ENCODE data around the gene SPPL2C. TPM values are rescaled to one million over a fixed set of nuclear protein-coding genes. Genes with fewer than 3 reads are reported as not detected.

SPPL2C gene
- total RNA-seq, 2 experiments from 2014 or later, result not detected

DNA sequence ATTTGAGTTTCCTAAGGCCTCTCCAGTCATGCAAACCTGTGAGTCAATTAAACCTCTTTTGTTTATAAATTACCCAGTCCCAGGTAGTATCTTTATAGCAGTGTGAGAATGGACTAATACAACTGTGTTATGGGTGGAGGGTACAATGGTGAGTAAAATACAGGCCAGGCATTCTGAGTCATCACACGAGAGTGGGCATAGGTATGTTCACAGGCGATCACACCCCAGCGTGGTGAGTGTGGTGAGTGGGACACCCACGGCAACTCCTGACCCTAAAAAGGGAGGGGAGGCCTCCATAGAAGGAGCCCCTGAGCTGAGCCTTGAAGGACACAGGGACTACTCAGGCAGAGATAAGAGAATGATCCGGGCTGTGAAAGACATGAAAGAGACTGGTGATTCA, 27.0 kb downstream of the SPPL2C start:
- no peaks in the 10 kb centered on the region for H4K20me1 ChIP-seq (ENCODE audit: insufficient read depth, low read length)
- H3K79me2 ChIP-seq (ENCODE audit: insufficient read depth, low read depth, low read length), result no peaks in the 10 kb centered on the region
- TF ChIP-seq, protein P1, sequence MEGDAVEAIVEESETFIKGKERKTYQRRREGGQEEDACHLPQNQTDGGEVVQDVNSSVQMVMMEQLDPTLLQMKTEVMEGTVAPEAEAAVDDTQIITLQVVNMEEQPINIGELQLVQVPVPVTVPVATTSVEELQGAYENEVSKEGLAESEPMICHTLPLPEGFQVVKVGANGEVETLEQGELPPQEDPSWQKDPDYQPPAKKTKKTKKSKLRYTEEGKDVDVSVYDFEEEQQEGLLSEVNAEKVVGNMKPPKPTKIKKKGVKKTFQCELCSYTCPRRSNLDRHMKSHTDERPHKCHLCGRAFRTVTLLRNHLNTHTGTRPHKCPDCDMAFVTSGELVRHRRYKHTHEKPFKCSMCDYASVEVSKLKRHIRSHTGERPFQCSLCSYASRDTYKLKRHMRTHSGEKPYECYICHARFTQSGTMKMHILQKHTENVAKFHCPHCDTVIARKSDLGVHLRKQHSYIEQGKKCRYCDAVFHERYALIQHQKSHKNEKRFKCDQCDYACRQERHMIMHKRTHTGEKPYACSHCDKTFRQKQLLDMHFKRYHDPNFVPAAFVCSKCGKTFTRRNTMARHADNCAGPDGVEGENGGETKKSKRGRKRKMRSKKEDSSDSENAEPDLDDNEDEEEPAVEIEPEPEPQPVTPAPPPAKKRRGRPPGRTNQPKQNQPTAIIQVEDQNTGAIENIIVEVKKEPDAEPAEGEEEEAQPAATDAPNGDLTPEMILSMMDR (conservative IDR thresholded peaks at IDR 0.05; ENCODE audit: low read length), result no peak
- TF ChIP-seq EZH2phosphoT487 (IDR thresholded peaks at IDR 0.05; ENCODE audit: borderline replicate concordance, low read depth, low read length), result no peak
- CTCF ChIA-PET (ENCODE audit: unreplicated experiment), result no interaction called here
- H3K4me1 ChIP-seq (ENCODE audit: insufficient read depth, low read length, poor library complexity, severe bottlenecking), result no peaks in the 10 kb centered on the region
- no peaks in the 10 kb centered on the region for H3K36me3 ChIP-seq (ENCODE audit: insufficient read depth, low read length)
- no peak overlapping the region for H3K4me3 ChIP-seq (ENCODE audit: low read depth, low read length, poor library complexity, severe bottlenecking)
- no peak overlapping the region for H3K4me2 ChIP-seq (ENCODE audit: low read length)
- POLR2A ChIA-PET, result no interaction called here
- H3K9me2 ChIP-seq (ENCODE audit: insufficient read depth, low read length), result no peaks in the 10 kb centered on the region
- H3K27ac ChIP-seq (ENCODE audit: low read depth, low read length, poor library complexity, severe bottlenecking), result no peak overlapping the region
- intact Hi-C loops (cut with micrococcal nuclease; ENCODE audit: unreplicated experiment), result no loop called here
- no peaks in the 10 kb centered on the region for H3K9me3 ChIP-seq (ENCODE audit: low read length)
- H2AFZ ChIP-seq (ENCODE audit: low read length), result no peak overlapping the region
- DNase-seq (ENCODE audit: low spot score), result no peak
- BruUV-seq (replicated peaks), result no TSS peak

DNA sequence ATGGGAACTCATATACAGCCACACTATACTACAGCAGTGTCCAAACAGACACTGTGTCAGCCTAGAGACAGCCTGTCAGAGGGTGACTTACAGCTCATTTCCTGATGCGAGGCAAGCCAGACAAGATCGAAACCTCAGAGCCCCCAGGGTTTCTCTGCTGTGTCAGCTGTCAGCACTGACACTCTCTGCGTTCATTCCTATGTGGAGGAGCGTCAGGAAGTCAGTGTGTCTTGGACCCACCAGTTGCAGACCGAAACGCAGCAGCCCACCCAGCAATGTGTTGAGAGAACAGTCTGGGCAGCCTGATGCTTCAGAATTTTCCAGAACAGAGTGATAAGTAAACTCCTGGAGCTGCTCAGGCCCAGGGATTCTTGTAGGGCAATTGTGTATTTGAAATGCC, 29.0 kb downstream of the SPPL2C start:
- H3K4me3 ChIP-seq (ENCODE audit: low read depth, low read length, poor library complexity, severe bottlenecking), result no peak overlapping the region
- no peak for TF ChIP-seq EZH2phosphoT487 (IDR thresholded peaks at IDR 0.05; ENCODE audit: borderline replicate concordance, low read depth, low read length)
- TF ChIP-seq, protein P1 (conservative IDR thresholded peaks at IDR 0.05; ENCODE audit: low read length), result no peak
- no peak for DNase-seq (ENCODE audit: low spot score)
- H4K20me1 ChIP-seq (ENCODE audit: insufficient read depth, low read length), result no peaks in the 10 kb centered on the region
- no TSS peak for BruUV-seq (replicated peaks)
- ChIA-PET POLR2A (interaction anchor here (0.5 kb wide), 1 partner anchor 1467 kb away, joined by 3 read pairs; no protein-coding TSS in a partner anchor), CTCF (ENCODE audit: unreplicated experiment) (no interaction called here)
- H3K4me1 ChIP-seq (ENCODE audit: insufficient read depth, low read length, poor library complexity, severe bottlenecking), result no peaks in the 10 kb centered on the region
- H3K79me2 ChIP-seq (ENCODE audit: insufficient read depth, low read depth, low read length), result no peaks in the 10 kb centered on the region
- H3K9me2 ChIP-seq (ENCODE audit: insufficient read depth, low read length), result no peaks in the 10 kb centered on the region
- no peak overlapping the region for H3K4me2 ChIP-seq (ENCODE audit: low read length)
- H3K27ac ChIP-seq (ENCODE audit: low read depth, low read length, poor library complexity, severe bottlenecking), result no peak overlapping the region
- H2AFZ ChIP-seq (ENCODE audit: low read length), result no peak overlapping the region
- H3K36me3 ChIP-seq (ENCODE audit: insufficient read depth, low read length), result no peaks in the 10 kb centered on the region
- intact Hi-C loops (cut with micrococcal nuclease; ENCODE audit: unreplicated experiment), result no loop called here
- no peaks in the 10 kb centered on the region for H3K9me3 ChIP-seq (ENCODE audit: low read length)

- Histone ChIP-seq H3K4me1 (ENCODE audit: insufficient read depth, low read length, poor library complexity, severe bottlenecking) (no peaks in the 10 kb centered on the region), H4K20me1 (ENCODE audit: insufficient read depth, low read length) (no peaks in the 10 kb centered on the region), H3K4me2 (ENCODE audit: low read length) (no peak overlapping the region), H3K27ac (ENCODE audit: low read depth, low read length, poor library complexity, severe bottlenecking) (no peak overlapping the region), H2AFZ (ENCODE audit: low read length) (no peak overlapping the region), H3K79me2 (ENCODE audit: insufficient read depth, low read depth, low read length) (no peaks in the 10 kb centered on the region), H3K9me3 (ENCODE audit: low read length) (no peaks in the 10 kb centered on the region), H3K4me3 (ENCODE audit: low read depth, low read length, poor library complexity, severe bottlenecking) (no peak overlapping the region), H3K36me3 (ENCODE audit: insufficient read depth, low read length) (no peaks in the 10 kb centered on the region), H3K9me2 (ENCODE audit: insufficient read depth, low read length) (no peaks in the 10 kb centered on the region)
- DNase-seq (ENCODE audit: low spot score), result no peak
- POLR2A ChIA-PET, result interaction anchor here (0.7 kb wide), 1 partner anchor 8 kb away, joined by 3 read pairs; no protein-coding TSS in a partner anchor
- BruUV-seq (replicated peaks), result no TSS peak
- CTCF ChIA-PET (ENCODE audit: unreplicated experiment), result no interaction called here
- intact Hi-C loops (cut with micrococcal nuclease; ENCODE audit: unreplicated experiment), result no loop called here
- no peak for TF ChIP-seq EZH2phosphoT487 (IDR thresholded peaks at IDR 0.05; ENCODE audit: borderline replicate concordance, low read depth, low read length)
- TF ChIP-seq, protein P1 (conservative IDR thresholded peaks at IDR 0.05; ENCODE audit: low read length), result no peak
Observed at GRCh38 chr17:45874151-45874550, 29.5 kb downstream of the SPPL2C start.
